ENCODE results near the gene TGFBR2.
A peak's percentile ranks its signal among the peaks of the same experiment; 100 is the strongest.

Gene TGFBR2

GRCh38 chr3:30711867-30712266 is 105.5 kb downstream of the TGFBR2 start:
- TF ChIP-seq, protein P1, sequence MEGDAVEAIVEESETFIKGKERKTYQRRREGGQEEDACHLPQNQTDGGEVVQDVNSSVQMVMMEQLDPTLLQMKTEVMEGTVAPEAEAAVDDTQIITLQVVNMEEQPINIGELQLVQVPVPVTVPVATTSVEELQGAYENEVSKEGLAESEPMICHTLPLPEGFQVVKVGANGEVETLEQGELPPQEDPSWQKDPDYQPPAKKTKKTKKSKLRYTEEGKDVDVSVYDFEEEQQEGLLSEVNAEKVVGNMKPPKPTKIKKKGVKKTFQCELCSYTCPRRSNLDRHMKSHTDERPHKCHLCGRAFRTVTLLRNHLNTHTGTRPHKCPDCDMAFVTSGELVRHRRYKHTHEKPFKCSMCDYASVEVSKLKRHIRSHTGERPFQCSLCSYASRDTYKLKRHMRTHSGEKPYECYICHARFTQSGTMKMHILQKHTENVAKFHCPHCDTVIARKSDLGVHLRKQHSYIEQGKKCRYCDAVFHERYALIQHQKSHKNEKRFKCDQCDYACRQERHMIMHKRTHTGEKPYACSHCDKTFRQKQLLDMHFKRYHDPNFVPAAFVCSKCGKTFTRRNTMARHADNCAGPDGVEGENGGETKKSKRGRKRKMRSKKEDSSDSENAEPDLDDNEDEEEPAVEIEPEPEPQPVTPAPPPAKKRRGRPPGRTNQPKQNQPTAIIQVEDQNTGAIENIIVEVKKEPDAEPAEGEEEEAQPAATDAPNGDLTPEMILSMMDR (conservative IDR thresholded peaks at IDR 0.05; ENCODE audit: low read length): no peak
- no peak for TF ChIP-seq EZH2phosphoT487 (IDR thresholded peaks at IDR 0.05; ENCODE audit: borderline replicate concordance)
- Histone ChIP-seq H3K4me1 (ENCODE audit: insufficient read depth, low read length, poor library complexity, severe bottlenecking) (peaks cover 11% of the 10 kb centered on the region), H3K9ac (ENCODE audit: low read depth, low read length, poor library complexity, severe bottlenecking) (no peak overlapping the region), H3K36me3 (ENCODE audit: insufficient read depth, low read length) (no peaks in the 10 kb centered on the region), H3K4me2 (ENCODE audit: low read depth, low read length, poor library complexity, severe bottlenecking) (no peak overlapping the region), H2AFZ (ENCODE audit: low read length) (peak overlapping the region; percentile 24; the same call in 1 of the 2 replicates), H3K9me2 (replicated peaks; ENCODE audit: low read depth, low read length) (no peaks in the 10 kb centered on the region), H4K20me1 (ENCODE audit: insufficient read depth, low read length, poor library complexity, severe bottlenecking) (no peaks in the 10 kb centered on the region), H3K27me3 (ENCODE audit: insufficient read depth, low read length, poor library complexity, severe bottlenecking) (no peaks in the 10 kb centered on the region), H3K9me3 (ENCODE audit: insufficient read depth, low read depth, low read length) (no peaks in the 10 kb centered on the region), H3K4me3 (ENCODE audit: low read length, poor library complexity, severe bottlenecking) (no peak overlapping the region), H3F3A (ENCODE audit: low read depth) (no peaks in the 10 kb centered on the region), H3K79me2 (ENCODE audit: insufficient read depth, low read length) (no peaks in the 10 kb centered on the region)

DNA sequence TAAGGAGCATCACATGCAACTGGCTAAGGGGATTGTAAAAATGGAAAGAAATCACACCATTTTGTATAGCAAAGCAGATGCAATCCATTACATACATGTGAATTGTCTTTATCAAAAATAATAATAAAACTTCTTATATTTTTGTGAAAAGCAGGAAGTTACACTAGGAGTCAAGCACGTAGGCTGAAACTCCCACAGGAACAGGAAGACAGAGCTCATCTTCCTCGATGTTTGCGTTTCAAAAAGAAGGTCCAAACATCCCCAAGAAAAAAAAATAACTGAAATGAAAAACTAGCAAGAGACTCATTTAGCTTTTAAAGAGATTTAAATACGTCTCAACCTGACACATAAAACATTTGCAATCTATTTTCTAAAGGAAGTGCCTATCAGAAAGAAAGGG is 106.6 kb downstream of the TGFBR2 start:
- Histone ChIP-seq H4K20me1 (ENCODE audit: insufficient read depth, low read length, poor library complexity, severe bottlenecking) (no peaks in the 10 kb centered on the region), H3F3A (ENCODE audit: low read depth) (no peaks in the 10 kb centered on the region), H3K4me2 (ENCODE audit: low read depth, low read length, poor library complexity, severe bottlenecking) (no peak overlapping the region), H3K27me3 (ENCODE audit: insufficient read depth, low read length, poor library complexity, severe bottlenecking) (no peaks in the 10 kb centered on the region), H3K4me3 (ENCODE audit: low read length, poor library complexity, severe bottlenecking) (no peak overlapping the region), H3K9ac (ENCODE audit: low read depth, low read length, poor library complexity, severe bottlenecking) (no peak overlapping the region), H3K9me2 (replicated peaks; ENCODE audit: low read depth, low read length) (no peaks in the 10 kb centered on the region), H3K4me1 (ENCODE audit: insufficient read depth, low read length, poor library complexity, severe bottlenecking) (peaks cover 7% of the 10 kb centered on the region), H3K36me3 (ENCODE audit: insufficient read depth, low read length) (no peaks in the 10 kb centered on the region), H3K9me3 (ENCODE audit: insufficient read depth, low read depth, low read length) (no peaks in the 10 kb centered on the region), H3K79me2 (ENCODE audit: insufficient read depth, low read length) (no peaks in the 10 kb centered on the region), H2AFZ (ENCODE audit: low read length) (peak overlapping the region; percentile 67; the same call in 1 of the 2 replicates)
- TF ChIP-seq, protein P1 (conservative IDR thresholded peaks at IDR 0.05; ENCODE audit: low read length): no peak
- no peak for TF ChIP-seq EZH2phosphoT487 (IDR thresholded peaks at IDR 0.05; ENCODE audit: borderline replicate concordance)

DNA sequence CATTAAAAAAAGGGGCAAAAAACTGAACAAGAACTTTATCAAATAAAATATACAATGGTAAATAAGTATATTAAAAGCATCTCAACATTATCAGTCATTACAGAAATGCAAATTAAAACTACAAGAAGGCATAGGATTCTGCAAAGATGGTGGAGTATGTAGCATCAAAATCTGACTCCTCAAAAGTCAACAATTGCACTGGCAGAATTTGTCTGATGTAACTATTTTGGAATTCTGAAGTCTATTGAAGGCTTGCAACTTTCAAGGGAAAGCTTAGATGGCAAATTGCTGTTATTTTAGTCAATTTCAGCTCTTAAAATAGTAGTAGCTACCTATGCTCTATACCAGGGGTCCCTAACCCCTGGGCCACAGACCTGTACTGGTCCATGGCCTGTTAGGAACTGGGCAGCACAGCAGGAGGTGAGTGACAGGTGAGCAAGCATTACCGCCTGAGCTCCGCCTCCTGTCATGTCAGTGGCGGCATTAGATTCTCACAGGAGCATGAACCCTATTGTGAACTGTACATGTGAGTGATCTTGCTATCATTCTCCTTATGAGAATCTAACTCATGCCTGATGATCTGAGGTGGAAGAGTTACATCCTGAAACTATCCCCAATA is 107.6 kb downstream of the TGFBR2 start:
- TF ChIP-seq, protein P1 (conservative IDR thresholded peaks at IDR 0.05; ENCODE audit: low read length): no peak
- TF ChIP-seq EZH2phosphoT487 (IDR thresholded peaks at IDR 0.05; ENCODE audit: borderline replicate concordance): no peak
- Histone ChIP-seq H2AFZ (ENCODE audit: low read length) (no peak overlapping the region), H3K4me1 (ENCODE audit: insufficient read depth, low read length, poor library complexity, severe bottlenecking) (no peaks in the 10 kb centered on the region), H3K9me2 (replicated peaks; ENCODE audit: low read depth, low read length) (no peaks in the 10 kb centered on the region), H3F3A (ENCODE audit: low read depth) (no peaks in the 10 kb centered on the region), H3K4me2 (ENCODE audit: low read depth, low read length, poor library complexity, severe bottlenecking) (no peak overlapping the region), H3K9me3 (ENCODE audit: insufficient read depth, low read depth, low read length) (no peaks in the 10 kb centered on the region), H3K9ac (ENCODE audit: low read depth, low read length, poor library complexity, severe bottlenecking) (no peak overlapping the region), H4K20me1 (ENCODE audit: insufficient read depth, low read length, poor library complexity, severe bottlenecking) (no peaks in the 10 kb centered on the region), H3K36me3 (ENCODE audit: insufficient read depth, low read length) (no peaks in the 10 kb centered on the region), H3K79me2 (ENCODE audit: insufficient read depth, low read length) (no peaks in the 10 kb centered on the region), H3K27me3 (ENCODE audit: insufficient read depth, low read length, poor library complexity, severe bottlenecking) (no peaks in the 10 kb centered on the region), H3K4me3 (ENCODE audit: low read length, poor library complexity, severe bottlenecking) (no peak overlapping the region)
